AML-193 (cell line): Measurements from ENCODE around the gene EPYC.

Source experiments
- DNase-seq, 2 experiments: peaks; one replicate each; lab custom pipeline; 2025; lab: John Stamatoyannopoulos, UW

Gene EPYC, protein sequence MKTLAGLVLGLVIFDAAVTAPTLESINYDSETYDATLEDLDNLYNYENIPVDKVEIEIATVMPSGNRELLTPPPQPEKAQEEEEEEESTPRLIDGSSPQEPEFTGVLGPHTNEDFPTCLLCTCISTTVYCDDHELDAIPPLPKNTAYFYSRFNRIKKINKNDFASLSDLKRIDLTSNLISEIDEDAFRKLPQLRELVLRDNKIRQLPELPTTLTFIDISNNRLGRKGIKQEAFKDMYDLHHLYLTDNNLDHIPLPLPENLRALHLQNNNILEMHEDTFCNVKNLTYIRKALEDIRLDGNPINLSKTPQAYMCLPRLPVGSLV

DNA sequence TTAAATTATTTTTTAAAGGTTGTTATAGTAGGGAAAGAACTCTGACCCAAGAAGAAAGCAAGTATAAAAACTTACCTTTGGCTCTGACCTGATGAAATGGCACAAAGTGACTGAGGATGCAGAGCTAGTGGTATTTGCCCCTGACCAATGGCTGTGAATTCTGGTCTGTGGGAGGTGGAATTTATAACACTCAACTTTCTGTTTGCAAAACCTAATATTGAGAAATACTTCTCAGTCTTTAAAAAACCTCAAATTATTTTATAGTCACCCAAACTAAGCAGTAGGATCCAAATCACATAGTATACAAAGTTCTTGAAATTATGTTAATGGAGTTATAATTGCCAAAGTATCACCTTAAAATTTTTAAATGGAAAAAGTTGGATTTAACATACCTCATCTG, at the start of gene EPYC:
Gene EPYC, minus strand, starts transcription at position 101 of the 400 bp plus-strand sequence. CDS start 2,407 bp downstream, outside the sequence.
- no peak for DNase-seq

DNA sequence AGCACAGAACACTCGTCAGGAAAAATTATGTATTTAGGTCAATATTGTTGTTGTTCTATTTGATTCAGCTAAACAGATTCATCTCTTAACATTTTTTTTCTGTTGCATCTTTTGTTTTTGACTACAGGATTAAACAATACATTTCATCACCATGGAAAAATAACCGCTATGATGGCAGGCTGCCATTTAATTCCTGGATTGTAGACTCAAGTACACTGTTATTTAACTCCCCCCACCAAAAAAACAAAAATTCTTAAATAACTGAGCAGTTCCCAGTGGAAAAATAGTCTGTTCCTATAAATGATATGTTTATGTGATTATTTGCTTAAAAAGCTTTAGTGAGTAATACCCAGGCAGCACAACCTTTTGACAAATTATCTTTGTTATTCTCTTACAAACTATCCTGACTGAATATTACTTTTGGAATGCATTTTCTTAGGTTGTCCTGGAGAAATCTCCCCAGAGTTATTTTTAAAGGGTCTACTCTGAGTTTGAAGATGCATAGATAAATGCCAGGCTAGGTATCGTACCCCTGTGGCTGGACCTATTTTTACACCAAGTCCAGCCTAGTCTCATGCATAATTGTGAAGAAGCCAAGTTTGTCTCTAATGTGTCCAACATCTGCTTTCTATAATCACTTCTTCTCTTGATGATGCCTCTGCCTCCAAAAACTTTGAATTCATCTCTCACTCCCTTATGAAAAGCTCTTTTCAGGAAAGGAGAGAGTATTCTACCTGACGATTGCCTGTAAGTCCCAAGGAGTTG, 49.4 kb upstream of the EPYC start:
- DNase-seq: no peak

DNA sequence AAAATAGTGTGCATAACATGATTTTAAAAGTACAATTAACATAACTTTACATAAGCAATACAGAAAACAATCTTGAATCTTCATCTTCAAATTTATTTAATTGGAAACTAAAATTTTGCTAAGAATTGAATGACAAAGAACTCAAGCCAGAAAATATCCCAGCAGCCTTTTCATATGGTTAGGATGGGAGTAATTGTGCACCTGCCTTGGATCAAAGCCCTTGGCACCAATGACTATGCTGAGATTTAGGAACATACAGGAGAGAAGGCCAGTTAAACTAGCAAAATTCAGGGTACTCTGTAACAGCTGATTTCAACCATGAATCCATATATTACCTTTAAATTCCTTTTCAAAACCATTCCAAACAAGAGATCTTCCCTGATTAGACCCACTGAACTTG, 47.3 kb upstream of the EPYC start:
- DNase-seq: no peak

DNA sequence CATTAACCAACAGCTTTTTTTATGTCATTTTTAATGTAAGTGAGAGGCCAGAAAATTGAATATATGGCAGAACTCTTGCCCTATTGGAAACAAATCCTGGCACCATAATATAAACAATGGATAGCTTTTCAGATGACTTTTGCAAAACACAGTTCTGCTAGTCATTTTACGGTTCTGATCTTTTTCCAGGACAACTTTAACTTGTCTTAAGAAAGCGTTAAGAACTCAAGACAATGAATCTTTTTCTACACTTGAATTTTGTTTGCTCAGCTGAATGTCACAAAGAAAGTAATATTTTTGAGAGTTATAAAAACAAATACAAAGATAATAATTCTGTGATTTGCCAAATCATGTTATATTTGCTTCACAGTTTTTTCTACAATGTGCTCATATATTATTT, 39.8 kb upstream of the EPYC start:
- DNase-seq: no peak

DNA sequence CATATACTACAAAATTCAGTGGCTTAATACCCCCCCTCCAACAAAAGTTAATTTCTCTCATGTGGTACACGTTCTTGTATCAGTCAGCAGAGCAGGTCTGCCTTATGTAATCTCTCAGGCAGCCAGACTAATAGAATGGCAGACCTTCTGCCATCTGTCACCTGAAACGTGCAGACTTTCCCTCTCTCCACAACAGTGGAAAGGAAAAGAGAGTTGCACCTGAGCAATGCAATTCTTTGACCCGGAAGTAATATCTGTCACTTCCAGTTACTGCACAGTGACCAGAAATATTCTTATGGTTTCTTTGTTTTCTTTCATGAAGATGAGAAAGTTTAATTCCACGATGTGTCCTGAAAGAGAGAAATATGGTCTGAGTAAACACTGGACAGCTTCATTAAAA, 38.6 kb upstream of the EPYC start:
- DNase-seq: no peak

DNA sequence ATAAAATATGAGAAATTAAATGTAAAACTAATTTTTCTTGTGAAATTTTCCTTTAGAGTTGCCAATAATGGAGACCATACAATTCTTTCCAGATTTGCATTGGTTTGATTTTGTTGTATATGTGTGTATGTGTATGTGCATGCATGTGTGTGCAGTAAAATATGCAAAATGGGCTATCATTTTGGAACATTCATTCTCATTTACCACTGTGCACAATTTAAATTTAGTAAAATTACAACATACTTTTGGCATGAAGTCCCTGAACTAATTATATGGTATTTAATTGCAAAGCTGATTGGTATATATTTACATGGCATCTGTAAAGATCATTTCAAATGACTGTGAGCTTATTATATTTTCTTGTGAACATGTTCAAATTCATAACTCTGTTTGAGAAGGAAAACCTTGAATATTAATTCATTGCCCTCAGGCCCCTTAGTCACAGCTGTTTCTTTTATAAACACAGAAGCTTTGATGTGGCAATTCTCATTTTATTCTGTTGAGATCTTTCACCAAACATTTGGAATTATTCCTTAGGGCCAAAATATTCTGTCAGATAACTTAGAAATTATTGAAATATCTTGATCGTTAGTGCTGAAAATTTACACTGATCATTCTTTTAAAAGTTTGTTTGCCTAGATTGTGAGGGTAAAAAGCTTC, 35.5 kb upstream of the EPYC start:
- no peak for DNase-seq

DNA sequence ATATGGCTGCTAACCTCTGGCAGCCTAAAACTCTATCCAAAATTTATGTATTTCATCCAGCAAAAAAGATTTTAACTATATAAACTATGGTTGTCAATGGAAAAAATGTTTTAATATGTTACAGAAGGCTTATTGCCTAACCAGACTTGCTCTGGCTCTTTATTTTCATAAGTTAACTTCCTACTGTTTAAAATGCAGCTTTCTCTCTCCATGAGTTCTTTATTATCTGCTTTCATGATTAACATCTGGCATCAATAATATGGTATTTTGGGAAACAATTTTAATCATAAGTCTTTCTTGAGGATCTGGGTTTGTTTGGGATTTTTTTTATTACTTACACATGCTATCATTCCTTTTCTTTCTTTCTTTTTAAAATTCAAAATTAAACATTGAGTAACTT, 32.5 kb upstream of the EPYC start:
- DNase-seq: no peak

DNA sequence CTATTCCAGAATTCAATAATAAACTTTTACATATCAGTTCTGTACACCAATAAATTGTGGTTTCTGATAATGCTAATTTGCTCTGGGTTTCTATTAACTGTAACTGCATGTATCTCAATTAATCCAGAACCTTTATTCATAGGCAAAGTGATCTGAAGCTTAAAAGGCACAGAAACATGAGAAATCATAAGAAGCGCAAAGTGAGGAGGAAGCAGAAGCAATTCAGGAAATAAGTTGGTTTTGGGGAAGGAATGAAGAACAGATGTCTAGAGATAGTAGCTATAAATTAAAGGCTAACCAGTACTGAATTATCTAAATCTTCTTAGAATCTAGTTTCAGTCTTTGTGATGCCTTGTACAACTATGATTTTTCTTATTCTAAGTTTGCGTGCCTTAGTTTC, 28.5 kb upstream of the EPYC start:
- no peak for DNase-seq

DNA sequence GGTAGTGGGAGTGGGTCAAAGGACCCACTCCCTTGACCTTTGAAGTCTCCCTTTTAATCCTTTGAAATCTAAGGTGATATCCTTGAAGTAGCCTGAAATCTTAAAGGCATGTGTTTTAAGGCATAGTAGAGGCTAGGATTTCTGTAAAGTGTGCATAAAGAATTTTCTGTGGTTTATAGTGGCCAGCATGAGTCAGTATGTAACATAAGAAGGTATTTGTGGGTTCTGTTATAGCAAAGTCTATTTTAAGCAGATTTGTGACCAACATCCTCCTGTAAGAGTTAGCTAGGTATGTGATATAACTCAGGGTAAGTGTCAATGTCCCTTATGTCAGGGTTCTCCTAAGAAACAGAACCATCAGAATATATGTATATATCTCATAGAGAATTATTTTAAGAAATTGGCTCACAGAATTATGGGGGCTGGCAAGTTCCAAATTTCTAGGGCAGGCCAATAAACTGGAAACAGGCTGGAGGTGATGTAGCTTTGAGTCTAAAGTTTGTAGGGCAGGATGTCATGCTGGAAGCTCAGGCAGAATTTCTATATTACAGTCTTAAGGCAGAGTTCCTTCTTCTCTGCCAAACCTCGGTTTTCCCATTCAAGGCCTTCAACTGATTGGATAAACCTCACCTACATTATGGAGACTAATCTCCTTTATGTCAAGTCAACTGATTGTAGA, 18.7 kb upstream of the EPYC start:
- no peak for DNase-seq

DNA sequence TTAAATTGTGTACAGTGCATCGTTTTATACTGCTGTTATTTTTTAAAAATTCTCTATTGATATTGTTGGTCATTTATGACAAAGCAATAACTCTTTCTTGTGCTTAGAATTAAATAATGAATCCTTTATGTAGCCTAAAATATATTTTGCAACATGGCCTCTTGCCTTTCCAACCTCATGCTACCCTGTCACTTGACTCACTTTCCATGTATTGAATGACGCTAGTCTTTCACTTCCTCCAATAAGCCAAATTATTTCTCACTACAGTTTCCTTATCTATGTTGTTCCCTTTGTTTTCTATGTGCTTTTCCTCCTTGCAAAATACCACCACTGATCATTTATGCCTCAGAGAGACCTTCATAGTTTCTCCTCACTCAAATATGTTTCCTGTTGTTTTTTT, 16.3 kb upstream of the EPYC start:
- no peak for DNase-seq

DNA sequence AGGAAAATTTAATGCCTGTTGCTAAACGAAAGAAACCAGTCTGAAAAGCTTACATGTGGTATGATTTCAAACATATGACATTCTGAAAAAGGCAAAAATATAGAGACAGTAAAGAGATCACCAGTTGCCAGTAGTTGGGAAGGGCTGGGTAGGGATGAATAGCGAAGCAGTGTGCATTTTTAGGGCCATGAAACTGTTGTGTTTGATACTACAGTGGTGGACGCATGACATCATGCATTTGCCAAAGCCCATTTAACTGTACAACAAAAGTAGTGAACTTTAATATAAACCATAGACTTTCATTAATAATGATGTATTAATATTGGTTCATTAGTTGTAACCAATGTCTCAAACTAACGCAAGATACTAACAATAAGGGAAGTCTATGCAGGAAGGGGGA, 14.7 kb upstream of the EPYC start:
- no peak for DNase-seq

DNA sequence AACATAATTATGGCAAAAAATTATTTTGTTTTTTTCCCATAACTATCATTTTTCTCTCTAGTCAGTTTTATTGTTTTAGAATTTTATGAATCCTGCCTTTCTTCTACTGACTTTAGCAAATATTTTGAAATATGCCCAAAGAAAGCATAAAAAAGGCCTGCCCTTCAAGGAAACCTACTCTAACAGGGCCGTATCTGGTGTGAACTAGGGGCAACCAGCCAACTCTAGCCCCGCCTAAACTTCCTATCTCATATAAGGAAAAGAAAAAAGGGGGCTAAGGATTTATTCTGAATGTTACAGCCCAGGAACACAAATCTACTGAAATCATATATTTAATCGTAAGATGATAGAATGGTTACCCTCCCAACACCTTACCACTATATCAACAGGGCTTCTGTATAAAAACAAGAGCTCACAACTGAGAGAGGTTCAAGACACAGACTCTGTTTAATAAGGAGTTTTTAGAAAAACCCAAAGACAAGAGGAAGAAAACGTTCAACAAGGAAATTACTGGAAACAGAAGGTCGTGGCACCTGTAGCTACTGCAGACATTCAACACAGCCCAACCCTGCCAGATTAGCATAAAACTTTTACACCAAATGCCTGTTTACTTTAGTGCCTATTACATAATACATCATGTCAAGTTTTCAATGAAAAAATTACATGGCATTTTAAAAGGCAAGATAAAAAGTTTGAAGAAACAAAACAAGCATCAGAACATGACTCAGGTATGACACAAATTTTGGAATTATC, 12.9 kb upstream of the EPYC start:
- DNase-seq: no peak

DNA sequence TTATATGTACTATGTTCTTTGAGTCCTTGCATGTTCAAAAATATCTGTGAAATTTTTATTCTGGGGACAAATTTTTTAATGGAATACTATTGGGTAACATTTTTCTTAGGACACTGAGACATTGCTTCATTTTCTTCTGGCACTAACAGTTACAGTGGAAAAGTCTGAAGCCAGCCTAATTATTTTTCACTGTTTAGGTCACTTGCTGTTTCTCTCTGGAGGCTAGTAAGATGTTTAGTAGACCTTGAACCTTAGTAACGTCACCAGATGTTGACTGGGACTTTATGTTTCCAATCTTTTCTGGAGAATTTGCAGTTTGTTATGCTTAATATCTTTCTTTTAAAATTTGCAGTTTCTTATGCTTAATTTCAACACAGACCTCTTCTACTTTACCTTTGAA, 12.3 kb upstream of the EPYC start:
- no peak for DNase-seq

DNA sequence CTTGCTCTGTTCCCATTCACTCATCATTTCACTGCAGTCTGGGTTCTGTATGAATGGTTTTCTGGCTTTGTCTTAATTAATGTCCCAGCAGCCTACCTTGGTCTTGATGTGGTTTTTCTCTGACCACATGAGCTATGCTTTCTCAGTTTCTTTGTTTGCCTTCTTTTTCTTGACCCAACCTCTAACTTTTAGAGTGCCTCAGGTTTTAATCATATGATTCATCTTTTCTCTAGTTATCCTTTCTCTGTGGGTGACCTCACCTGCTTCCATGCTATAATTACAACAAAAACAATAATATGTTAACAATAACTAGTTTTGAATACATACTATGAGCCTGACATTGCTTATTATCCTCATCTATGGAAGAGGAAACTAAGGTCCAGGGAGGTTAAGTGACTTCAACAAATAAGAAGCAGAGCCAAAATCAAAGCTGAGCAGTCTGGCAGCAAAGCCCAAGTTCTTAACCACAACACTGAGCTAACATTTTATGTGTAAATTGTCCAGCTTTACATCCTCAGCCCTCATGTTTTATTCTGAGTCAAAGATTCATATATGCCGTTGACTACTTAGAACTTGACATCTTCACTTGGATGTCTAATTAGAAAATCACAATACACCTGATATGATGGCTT, 4.7 kb upstream of the EPYC start:
- no peak for DNase-seq

DNA sequence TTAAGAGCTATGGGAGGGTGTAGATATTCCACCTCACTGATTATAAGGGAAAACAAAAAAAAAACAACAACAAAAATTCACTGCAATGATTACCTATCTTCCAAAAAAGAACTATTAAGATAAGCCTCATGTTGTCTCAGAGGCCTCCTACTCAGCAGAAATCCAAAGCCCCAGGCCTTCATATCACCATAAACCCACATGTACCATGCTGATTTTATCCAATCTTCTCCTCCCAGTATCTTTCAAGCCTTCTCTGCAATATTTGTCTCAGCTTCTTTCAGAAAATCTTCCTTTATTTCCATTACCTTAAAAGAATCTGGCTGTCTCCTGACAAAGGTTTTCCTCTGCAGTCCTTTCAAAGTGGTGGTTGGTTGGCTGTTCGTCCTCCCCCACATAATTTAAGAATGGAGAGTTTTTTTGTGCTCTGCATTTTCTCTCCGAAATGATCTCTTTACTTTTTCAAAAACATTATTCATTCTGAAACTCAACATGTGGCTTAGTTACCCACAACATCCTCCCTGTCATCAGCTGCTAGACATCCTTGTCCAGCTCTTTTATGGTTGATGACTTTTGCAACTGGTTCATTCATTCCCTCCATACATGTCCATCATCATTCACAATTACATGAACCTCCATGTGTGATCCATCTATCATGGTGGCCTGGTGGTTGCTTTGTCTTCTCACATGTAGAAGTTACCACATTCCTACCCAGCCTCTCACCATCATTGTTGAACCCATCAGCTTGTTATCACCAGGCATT, 2.9 kb upstream of the EPYC start:
- no peak for DNase-seq

DNA sequence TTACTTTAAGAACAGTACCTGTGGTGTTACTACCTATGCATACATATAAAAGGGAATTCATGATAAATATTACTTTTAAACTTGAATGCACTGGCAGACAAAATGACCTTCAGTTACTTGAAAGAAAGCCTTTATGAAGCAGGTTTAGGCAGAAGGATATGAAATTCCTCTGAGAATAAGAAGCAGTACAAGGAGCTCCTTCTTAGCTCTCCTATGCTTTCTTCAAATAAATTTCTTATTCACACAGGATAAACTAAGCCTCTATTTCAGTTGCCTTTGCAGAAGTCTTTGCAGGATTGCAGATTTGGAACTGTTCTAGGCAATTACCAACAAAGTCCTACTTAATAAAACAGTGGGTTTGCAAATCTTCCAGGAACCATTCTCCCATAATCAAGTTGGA, 1.0 kb downstream of the EPYC start:
- no peak for DNase-seq

DNA sequence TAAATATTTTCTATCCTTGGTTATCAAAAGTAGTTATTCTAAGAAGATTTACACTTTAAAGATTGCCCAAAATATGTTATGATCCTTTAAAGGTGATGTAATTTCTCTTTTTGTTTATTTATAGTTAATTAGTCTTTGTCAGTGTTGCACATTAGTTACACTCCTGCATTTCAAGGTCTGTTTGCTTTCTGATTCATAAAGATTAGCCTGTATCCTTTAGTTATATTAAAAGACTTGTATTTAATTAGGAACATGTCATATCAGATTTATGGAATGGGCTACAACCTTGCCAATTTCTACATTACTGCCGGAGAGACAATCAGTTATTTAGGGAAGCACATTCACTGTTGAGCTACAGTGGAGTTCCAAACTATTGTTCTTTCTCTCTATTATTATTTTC, 3.5 kb downstream of the EPYC start:
- no peak for DNase-seq

DNA sequence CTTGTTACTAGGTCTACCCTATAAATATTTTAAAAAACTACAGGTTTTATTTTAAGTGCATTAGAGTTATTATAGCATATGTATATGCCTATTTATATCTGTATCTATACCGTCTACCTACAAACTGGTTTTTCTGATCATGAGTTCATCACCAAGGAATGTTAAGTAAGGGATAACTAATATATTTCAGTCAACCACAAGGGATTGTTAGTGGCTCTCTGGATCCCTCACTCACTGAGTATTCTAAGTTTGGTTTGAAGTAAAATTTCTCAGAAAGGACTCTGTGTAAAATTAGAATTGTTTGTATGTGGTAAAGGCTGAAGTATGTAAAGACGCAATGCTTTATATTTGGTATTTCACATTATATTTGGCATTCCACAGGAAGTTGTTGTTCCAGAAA, 4.8 kb downstream of the EPYC start:
- no peak for DNase-seq

DNA sequence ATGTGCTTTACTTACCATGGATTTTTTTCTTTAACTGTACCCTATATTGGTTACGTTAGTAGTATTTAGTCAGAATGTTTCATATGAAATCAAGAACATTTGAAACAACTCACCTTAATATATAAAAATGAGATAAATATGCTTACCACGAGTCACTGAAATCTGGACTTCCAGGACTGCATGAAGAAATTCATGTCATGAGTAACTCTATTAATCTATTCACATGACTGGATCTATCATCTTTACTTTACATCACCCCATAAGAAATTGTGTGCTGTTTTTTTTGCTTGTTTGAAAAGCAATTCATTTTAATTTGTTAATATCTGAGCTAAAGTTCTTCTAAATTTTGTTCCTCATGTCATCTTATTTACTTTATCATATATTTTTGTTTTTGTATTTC, 5.2 kb downstream of the EPYC start:
- no peak for DNase-seq

DNA sequence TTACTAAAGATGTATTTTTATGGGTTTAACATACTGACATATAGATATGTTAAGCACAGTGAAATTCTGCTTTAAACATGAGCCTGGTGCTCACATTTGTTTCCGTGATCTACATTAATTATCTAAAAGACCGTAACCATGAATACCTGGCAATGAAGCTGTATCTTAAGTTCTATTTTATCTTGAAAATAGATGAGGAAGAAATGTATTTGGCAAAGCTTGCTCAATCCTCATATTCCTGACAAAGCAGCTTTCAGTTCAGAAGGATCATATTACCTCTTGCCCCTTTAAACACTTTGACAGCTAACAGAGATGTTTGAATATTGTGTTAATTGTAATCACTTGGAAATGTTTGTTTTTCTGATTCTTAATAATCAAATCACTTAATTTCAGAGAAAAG, 9.8 kb downstream of the EPYC start:
- DNase-seq: no peak
